NCI-H345 (cell line): ENCODE measurements around the gene KCNJ12.

Experiments
- DNase-seq: peaks from one replicate; lab custom pipeline; 2025; lab: John Stamatoyannopoulos, UW

Gene KCNJ12

DNA sequence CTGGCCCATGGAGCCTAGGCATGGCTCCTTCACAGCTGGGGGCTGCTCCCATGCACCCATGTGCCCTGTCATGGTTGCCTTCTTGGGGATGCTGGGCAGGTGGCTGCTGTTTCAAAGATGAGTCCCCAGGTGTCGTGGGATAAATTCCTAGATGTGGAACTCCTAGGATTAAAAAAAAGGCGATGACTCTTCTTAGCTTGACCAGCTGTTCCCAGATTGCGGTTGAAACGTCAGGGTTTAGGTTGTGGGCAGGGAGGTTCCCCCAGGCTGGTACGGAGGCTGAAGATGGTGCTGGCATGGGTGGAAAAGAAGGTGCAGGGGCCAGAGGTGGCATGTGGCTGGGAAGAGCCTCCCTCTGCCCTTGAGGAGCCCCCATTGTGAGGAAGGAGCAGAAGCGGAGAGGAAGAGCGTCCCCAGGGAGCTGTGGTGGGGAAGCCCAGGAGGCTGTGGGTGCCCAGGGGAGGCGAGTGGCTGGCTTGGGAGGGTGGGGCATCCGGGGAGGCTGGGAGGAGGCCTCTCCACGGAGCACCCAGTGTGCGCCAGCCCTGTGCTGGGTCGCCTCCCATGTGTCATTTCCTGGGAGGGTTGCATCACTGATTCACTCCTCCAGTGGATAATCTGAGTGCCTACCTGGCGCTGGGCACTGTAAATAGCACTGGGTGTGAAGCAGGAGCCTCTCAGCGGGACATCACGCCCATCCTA lies 7.5 kb upstream of the KCNJ12 start:
- no peak for DNase-seq

GRCh38 chr17:21369395-21369794 lies 6.8 kb upstream of the KCNJ12 start:
- no peak for DNase-seq

- DNase-seq: no peak
Observed at GRCh38 chr17:21370430-21370829, 5.7 kb upstream of the KCNJ12 start.

DNA sequence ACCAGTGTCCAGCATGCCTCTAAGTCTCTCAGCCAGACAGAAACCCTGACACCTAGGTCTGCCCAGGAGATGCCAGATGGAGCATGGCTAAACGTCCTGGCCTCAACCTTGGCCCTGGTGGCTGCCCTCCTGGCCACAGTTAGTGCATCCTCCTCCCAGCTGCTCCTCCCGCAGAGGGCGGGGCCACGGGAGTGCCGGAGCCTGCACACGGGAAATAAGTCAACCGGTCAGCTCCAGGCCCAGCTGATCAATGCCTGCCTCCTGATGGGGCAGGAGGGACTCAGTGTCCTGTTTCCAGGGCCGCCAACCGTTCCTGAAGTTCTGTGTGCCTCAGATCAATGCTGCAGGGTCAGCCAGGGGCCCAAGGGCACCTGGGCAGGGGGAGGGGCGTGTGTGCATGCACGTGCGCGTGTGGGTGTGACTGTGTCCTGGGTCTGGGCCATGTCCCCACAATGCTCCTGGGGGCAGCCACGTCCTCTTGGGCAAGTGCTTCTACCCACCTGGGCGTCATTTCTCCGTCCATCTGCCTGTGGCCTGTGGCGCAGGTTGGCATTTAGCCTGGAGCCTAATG lies 4.6 kb upstream of the KCNJ12 start:
- no peak for DNase-seq

GRCh38 chr17:21372256-21372954 lies 3.8 kb upstream of the KCNJ12 start:
- no peak for DNase-seq

DNA sequence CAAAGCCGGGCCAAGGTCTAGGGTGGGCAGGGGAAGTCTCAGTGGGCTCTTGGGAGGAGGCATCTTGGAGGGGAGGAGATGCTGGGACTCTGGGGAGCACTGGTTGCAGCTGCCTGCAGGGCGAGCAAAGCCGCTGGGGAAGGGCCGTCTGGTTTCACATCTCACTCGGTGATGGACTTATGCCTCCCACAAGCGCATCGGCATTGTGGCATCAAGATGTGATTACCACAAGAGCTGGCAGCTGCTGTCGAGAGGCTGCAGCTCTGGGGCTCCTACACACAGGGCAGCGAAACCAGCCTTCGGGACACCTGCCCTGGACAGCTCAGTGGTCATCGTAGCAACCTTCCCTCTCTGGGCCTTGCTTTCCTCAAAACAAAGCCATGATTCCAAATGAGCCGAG lies 3.1 kb upstream of the KCNJ12 start:
- DNase-seq: no peak

- no peak for DNase-seq
Observed at GRCh38 chr17:21373696-21374440, 2.3 kb upstream of the KCNJ12 start.

DNA sequence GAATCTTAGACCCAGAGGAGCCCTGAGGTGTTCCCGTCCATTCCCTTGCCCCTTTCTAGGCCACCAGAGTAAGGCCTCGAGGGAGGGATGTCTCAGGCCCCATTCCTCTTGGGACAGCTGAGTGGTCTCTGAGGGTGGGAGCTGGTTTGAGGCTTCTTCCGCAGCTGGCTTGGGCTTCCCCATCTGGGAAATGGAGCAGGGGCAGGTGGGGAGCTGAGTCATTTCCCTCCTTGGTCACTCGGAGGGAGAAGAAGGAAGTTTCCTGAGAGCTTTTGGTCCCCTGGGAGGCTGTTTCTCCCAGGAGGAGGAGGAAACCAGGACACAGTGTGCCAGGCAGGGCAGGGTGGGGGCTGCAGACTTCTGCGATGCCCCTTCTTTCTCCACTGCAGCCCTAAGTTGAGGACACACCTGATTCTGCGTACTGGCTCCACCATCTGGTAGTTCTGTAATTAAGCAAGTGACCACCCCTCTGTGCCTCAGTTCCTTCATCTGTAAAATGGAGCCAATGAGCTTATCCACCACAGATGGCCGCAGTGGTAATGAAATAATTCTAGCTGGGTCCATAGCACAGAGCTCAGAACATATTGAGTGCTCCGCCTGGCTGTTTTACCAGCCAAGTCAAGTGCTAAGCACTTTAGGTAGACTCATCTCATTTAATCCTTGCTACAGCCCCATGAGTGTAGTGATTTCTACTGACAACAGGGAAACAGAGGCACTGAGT lies 1.6 kb upstream of the KCNJ12 start:
- DNase-seq: no peak

DNA sequence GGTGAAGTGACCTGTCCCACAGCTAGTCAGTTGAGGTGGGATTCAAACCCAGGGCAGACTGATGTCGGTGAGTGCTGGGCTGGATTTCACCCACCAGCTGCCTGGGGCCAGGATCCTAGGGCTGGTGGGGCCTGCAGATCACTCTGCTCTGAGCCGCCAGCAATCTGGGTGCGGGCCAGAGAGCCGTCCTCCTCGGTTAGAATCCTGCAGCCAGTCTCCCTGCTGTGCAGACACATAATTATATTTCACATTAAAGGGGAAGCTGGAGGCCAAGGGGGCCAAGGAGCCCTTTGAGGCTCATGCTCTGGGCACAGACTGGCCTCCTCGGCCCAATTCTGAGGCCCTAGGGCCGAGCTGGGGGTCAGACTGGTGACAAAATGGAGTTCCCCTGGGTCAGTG lies 996 bp upstream of the KCNJ12 start:
- no peak for DNase-seq

GRCh38 chr17:21375757-21376080 lies 438 bp upstream of the KCNJ12 start:
- no peak for DNase-seq

- no peak for DNase-seq
Observed at GRCh38 chr17:21376759-21377690, 868 bp downstream of the KCNJ12 start.

GRCh38 chr17:21377705-21378396 lies 1.7 kb downstream of the KCNJ12 start:
- DNase-seq: no peak

DNA sequence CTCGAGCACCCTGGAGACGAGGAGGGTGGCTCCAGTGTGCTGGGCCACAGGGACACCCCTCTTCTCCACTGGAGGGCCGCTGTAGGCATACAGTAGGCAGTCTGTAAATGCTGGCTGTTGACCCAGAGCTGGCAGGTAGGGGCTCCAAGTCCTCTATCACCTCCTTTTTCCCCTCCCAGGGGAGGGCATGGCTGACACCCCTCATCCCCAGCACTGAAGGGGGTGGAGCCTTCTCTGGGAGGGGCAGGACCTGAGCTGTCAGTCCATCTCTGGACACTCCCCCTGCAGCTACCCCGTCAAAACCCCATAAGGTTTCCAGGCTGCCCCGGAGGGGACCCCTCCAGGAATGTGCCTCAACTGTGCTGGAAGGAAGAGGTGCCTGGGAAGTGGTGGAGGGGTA lies 2.4 kb downstream of the KCNJ12 start:
- no peak for DNase-seq

DNA sequence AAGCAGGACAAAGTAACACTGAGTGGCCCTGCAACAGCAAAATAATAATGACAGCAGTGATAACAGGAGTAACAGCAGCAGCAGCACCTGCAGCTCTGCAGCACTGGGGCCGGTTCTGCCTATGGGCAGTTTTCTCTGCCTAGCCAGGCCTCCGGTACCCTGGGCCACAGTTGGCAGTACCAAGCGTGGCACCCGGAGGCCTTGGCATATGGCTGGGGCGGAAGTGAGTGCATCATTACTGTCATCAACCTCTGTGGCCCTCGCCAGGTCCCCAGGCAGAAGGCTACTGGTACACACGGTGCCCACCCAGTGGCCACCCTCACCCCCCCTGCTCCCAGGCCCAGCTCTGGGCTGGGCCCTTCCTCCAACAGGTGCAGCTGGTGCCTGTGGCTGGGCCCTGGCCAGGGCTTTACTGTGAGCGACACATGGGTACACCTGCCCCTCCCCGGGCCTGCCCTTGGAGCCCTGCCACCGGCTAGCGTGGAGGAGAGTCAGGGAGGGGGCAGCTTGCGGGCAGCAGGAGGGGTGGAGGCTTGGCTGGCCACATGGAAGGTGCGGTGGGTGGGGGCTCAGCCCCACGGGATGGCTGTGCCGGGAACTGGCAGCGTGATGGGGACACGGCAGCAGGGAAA lies 3.0 kb downstream of the KCNJ12 start:
- DNase-seq: no peak

DNA sequence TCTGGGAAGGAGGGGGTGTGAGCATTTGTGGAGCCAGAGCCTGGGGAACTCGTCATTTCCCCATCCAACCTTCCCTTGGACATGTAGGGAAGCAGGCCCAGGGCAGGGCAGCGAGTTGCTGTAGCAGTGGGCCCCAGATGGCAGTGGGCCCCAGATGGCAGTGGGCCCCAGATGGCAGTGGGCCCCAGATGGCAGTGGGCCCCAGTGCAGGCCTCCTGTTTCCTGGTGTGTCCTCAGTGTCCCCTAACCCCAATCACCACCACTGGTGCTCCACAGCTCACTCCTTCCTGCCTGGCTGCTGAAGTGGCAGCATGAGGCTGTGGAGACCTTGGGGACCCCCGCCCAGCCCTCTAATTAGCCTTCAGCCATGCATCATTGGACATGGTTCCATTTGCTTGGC lies 4.5 kb downstream of the KCNJ12 start:
- no peak for DNase-seq

DNA sequence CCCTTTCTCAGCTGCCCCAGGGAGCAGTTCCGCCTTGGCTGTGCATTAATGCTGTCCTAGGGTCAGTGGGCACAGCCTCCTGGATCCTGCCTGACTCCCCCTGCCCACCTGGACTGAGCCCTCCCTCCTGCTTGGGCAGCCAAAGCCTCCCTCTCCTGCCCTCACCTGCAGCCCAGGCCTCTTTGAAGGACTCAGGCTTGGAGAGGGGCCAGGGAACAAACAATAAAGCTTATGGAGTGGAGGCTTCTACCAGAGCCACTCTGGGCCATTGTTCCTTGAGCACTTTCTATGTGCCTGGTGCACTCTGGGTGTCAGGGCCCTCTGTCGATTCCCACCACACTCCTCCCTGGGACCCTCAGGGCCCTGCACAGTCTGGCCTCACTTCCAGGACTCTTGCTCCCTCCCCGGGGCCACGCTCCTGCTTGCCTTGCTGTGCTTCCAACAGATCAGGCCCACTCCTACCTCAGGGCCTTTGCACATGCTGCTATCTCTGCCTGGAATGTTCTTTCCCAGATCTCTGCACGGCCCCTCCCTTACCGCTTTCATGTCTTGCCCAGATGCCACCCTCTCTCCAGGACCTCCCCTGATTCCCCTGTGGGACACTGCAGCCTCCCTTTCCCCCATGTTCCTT lies 5.0 kb downstream of the KCNJ12 start:
- DNase-seq: no peak

GRCh38 chr17:21382560-21383495 lies 6.7 kb downstream of the KCNJ12 start:
- peak; percentile 19 for DNase-seq

- no peak for DNase-seq
Observed at GRCh38 chr17:21385281-21385845, 9.2 kb downstream of the KCNJ12 start.
